Measurements from ENCODE around the gene COG5. TPM values are rescaled to one million over a fixed set of nuclear protein-coding genes. Genes with fewer than 3 reads are reported as not detected.

Gene COG5
- total RNA-seq, 1 experiment from 2014 or later, result 20.2 TPM

- H3K36me3 Mint-ChIP-seq (ENCODE audit: insufficient read depth in 1 of 3, low read depth in 3 of 3), result no peaks in the 10 kb centered on the region
- Histone ChIP-seq H3T11ph (ENCODE audit: low read length) (no peak overlapping the region), H2BK15ac (ENCODE audit: low read depth, low read length) (no peak overlapping the region), H4K8ac (replicated peaks; ENCODE audit: insufficient read length, low read depth, low read length) (no peak overlapping the region), H3K27ac (ENCODE audit: insufficient read length, low read depth, low read length) (no peak overlapping the region), H3K79me1 (ENCODE audit: insufficient read depth, low read depth, low read length, poor library complexity, severe bottlenecking) (no peaks in the 10 kb centered on the region), H3K14ac (ENCODE audit: insufficient read depth, low read length) (no peak overlapping the region), H3K4me2 (ENCODE audit: insufficient read depth, insufficient read length, low read length) (no peak overlapping the region), H3K27me3 (ENCODE audit: insufficient read depth, low read length) (no peaks in the 10 kb centered on the region), H3K9me3 (ENCODE audit: control insufficient read depth, low read depth, low read length) (no peaks in the 10 kb centered on the region), H2AFZ (ENCODE audit: low read length) (no peak overlapping the region), H3K79me2 (ENCODE audit: insufficient read depth, low read length) (no peaks in the 10 kb centered on the region), H3K4ac (ENCODE audit: low read depth, low read length) (no peak overlapping the region), H4K20me1 (ENCODE audit: control insufficient read depth, insufficient read depth, insufficient read length) (no peaks in the 10 kb centered on the region), H2BK12ac (ENCODE audit: insufficient read length, low read depth, low read length) (no peak overlapping the region), H3K18ac (ENCODE audit: insufficient read length, low read depth, low read length) (no peak overlapping the region), H2BK120ac (ENCODE audit: low read depth, low read length, poor library complexity, severe bottlenecking) (no peak overlapping the region), H3K23me2 (ENCODE audit: insufficient read length, low read depth, low read length, poor library complexity, severe bottlenecking) (no peaks in the 10 kb centered on the region), H3K56ac (ENCODE audit: insufficient read length, low read depth, low read length) (no peak overlapping the region), H4K5ac (ENCODE audit: insufficient read length, low read depth, low read length) (no peak overlapping the region), H2BK5ac (ENCODE audit: insufficient read length, low read length) (no peak overlapping the region), H2BK20ac (ENCODE audit: low read depth, low read length, poor library complexity, severe bottlenecking) (no peak overlapping the region), H3K23ac (ENCODE audit: insufficient read length, low read depth, low read length) (no peak overlapping the region), H2AK5ac (ENCODE audit: insufficient read length, low read length) (no peak overlapping the region), H4K91ac (ENCODE audit: insufficient read length, low read depth, low read length) (no peak overlapping the region), H3K9ac (ENCODE audit: extremely low read depth, insufficient read length, low read length) (no peak overlapping the region), H3K4me1 (ENCODE audit: insufficient read depth, low read length) (no peaks in the 10 kb centered on the region)
- no peak for DNase-seq
- H3K27me3 Mint-ChIP-seq (ENCODE audit: low read depth), result no peaks in the 10 kb centered on the region
- H3K4me1 Mint-ChIP-seq, result no peaks in the 10 kb centered on the region
- WGBS (ENCODE audit: extremely low coverage, insufficient read length, low lambda C conversion rate), result no CpG with 5 or more reads among the region's 4 CpGs
- no peak overlapping the region for H3K4me3 Mint-ChIP-seq
- no peaks in the 10 kb centered on the region for H3K9me3 Mint-ChIP-seq
- H3K27ac Mint-ChIP-seq, result no peak overlapping the region
- TF ChIP-seq, protein P1, sequence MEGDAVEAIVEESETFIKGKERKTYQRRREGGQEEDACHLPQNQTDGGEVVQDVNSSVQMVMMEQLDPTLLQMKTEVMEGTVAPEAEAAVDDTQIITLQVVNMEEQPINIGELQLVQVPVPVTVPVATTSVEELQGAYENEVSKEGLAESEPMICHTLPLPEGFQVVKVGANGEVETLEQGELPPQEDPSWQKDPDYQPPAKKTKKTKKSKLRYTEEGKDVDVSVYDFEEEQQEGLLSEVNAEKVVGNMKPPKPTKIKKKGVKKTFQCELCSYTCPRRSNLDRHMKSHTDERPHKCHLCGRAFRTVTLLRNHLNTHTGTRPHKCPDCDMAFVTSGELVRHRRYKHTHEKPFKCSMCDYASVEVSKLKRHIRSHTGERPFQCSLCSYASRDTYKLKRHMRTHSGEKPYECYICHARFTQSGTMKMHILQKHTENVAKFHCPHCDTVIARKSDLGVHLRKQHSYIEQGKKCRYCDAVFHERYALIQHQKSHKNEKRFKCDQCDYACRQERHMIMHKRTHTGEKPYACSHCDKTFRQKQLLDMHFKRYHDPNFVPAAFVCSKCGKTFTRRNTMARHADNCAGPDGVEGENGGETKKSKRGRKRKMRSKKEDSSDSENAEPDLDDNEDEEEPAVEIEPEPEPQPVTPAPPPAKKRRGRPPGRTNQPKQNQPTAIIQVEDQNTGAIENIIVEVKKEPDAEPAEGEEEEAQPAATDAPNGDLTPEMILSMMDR (conservative IDR thresholded peaks at IDR 0.05), result no peak
These were observed 287.4 kb downstream of the COG5 start for GRCh38 chr7:107276220-107276827.

Data from H9 (cell line).